ENCODE results near the gene MYO5A. TPM values are rescaled to one million over a fixed set of nuclear protein-coding genes. Genes with fewer than 3 reads are reported as not detected.

Gene MYO5A
- total and polyA plus RNA-seq, 9 of the 15 experiments (the other 6 are each of a cell fraction or from before 2014, with no cell fraction given), result 0.03 to 0.82 (median 0.40) TPM

- TF ChIP-seq KLF1 (tag; IDR thresholded peaks at IDR 0.05), result no peak; the same call in 1 of the 2 replicates
- TF ChIP-seq, protein P1, sequence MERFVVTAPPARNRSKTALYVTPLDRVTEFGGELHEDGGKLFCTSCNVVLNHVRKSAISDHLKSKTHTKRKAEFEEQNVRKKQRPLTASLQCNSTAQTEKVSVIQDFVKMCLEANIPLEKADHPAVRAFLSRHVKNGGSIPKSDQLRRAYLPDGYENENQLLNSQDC (CRISPR knock-in tag; IDR thresholded peaks at IDR 0.05), result no peak
- TF ChIP-seq MECOM (CRISPR knock-in tag; IDR thresholded peaks at IDR 0.05), result no peak
- no peak for TF ChIP-seq MEF2A (IDR thresholded peaks at IDR 0.05; ENCODE audit: control insufficient read depth, low read depth, low read length)
- no peak for TF ChIP-seq CCAR2 (IDR thresholded peaks at IDR 0.05; ENCODE audit: low read depth, low read length)
- 0 out of 2 replicates have a peak, but pooled peaks have one; percentile 44 for TF ChIP-seq SREBF1 (IDR thresholded peaks at IDR 0.05; ENCODE audit: borderline replicate concordance, low read depth, low read length)
- TF ChIP-seq ZNF551 (CRISPR knock-in tag; IDR thresholded peaks at IDR 0.05), result no peak
- no peak for TF ChIP-seq OTX1 (CRISPR knock-in tag; IDR thresholded peaks at IDR 0.05)
- TF ChIP-seq ADNP (tag; IDR thresholded peaks at IDR 0.05), result no peak
- no peak for TF ChIP-seq ARID2 (IDR thresholded peaks at IDR 0.05)
- no peak for TF ChIP-seq ZNF134 (CRISPR knock-in tag; conservative IDR thresholded peaks at IDR 0.05)
- TF ChIP-seq, protein P2, sequence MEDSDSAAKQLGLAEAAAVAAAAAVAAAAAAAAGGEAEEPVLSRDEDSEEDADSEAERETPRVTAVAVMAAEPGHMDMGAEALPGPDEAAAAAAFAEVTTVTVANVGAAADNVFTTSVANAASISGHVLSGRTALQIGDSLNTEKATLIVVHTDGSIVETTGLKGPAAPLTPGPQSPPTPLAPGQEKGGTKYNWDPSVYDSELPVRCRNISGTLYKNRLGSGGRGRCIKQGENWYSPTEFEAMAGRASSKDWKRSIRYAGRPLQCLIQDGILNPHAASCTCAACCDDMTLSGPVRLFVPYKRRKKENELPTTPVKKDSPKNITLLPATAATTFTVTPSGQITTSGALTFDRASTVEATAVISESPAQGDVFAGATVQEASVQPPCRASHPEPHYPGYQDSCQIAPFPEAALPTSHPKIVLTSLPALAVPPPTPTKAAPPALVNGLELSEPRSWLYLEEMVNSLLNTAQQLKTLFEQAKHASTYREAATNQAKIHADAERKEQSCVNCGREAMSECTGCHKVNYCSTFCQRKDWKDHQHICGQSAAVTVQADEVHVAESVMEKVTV (CRISPR knock-in tag; IDR thresholded peaks at IDR 0.05), result 0 out of 2 replicates have a peak, but pooled peaks have one; percentile 28
- TF ChIP-seq ZNF174 (CRISPR knock-in tag; IDR thresholded peaks at IDR 0.05), result no peak
- TF ChIP-seq STAG1 (CRISPR knock-in tag; IDR thresholded peaks at IDR 0.05; ENCODE audit: borderline replicate concordance), result no peak
- no peak for TF ChIP-seq PHB (CRISPR knock-in tag; IDR thresholded peaks at IDR 0.05)
- TF ChIP-seq CREB3 (tag; conservative IDR thresholded peaks at IDR 0.05; ENCODE audit: low read depth), result no peak
- no peak for TF ChIP-seq ZNF717 (CRISPR knock-in tag; IDR thresholded peaks at IDR 0.05)
- TF ChIP-seq UBTF (IDR thresholded peaks at IDR 0.05; ENCODE audit: borderline replicate concordance in 1 of 2, low read depth in 2 of 2, low read length in 2 of 2), result peak; percentile 60 to 82; a peak in 3 of 4 replicates
- TF ChIP-seq NBN (IDR thresholded peaks at IDR 0.05; ENCODE audit: low read depth), result 0 out of 2 replicates have a peak, but pooled peaks have one; percentile 42
- TF ChIP-seq, protein P3, sequence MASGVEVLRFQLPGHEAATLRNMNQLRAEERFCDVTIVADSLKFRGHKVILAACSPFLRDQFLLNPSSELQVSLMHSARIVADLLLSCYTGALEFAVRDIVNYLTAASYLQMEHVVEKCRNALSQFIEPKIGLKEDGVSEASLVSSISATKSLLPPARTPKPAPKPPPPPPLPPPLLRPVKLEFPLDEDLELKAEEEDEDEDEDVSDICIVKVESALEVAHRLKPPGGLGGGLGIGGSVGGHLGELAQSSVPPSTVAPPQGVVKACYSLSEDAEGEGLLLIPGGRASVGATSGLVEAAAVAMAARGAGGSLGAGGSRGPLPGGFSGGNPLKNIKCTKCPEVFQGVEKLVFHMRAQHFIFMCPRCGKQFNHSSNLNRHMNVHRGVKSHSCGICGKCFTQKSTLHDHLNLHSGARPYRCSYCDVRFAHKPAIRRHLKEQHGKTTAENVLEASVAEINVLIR (CRISPR knock-in tag; IDR thresholded peaks at IDR 0.05), result peak; percentile 85
These were observed 40.2 kb upstream of the MYO5A start, which contains the start of gene ARPP19 (continued) for GRCh38 chr15:52568601-52569585.

All from K562 (cell line).